Natural killer cell (primary cell): ENCODE results near the gene EXTL1. TPM values are rescaled to one million over a fixed set of nuclear protein-coding genes. Genes with fewer than 3 reads are reported as not detected.

Experiments
- ATAC-seq, 3 donors: fragments of 150-1000 bp in 2 of 3; fragments of 200-7000 bp in 1 of 3; cut with Tn5 transposase; 1 replicate in 1 of 3; 2 replicates in 2 of 3; pipeline ENCODE4 v1.10.0; 2021; ENCODE audit warnings: mild to moderate bottlenecking in 2 of 3, moderate library complexity in 2 of 3
- DNase-seq, 2 donors: peaks; one replicate each; pipeline versions ENCODE4 v3.0.0 to v3.0.0-alpha.2; 2013 to 2021; ENCODE audit warnings: mixed read lengths in 1 of 2
- H3K27ac ChIP-seq: one replicate; pipeline ENCODE4 v1.5.1; 2013; ENCODE audit warnings: mild to moderate bottlenecking, low read length
- H3K27me3 ChIP-seq: one replicate; pipeline ENCODE4 v1.6.1; 2013; ENCODE audit warnings: low read length; ENCODE audit not compliant: control insufficient read depth, insufficient read depth
- H3K36me3 ChIP-seq: one replicate; pipeline ENCODE4 v1.6.1; 2013; ENCODE audit warnings: low read length; ENCODE audit not compliant: control insufficient read depth, insufficient read depth
- H3K4me1 ChIP-seq: one replicate; pipeline ENCODE4 v1.6.1; 2013; ENCODE audit warnings: low read length; ENCODE audit not compliant: control insufficient read depth, insufficient read depth
- H3K4me3 ChIP-seq: one replicate; pipeline ENCODE4 v1.5.1; 2013; ENCODE audit warnings: low read length
- H3K9me3 ChIP-seq: one replicate; pipeline ENCODE4 v1.6.1; 2013; ENCODE audit warnings: low read length; ENCODE audit not compliant: control insufficient read depth, insufficient read depth
- H3K27ac Mint-ChIP-seq, 2 donors: one replicate each; pipeline ENCODE4 v1.8.0; 2022; ENCODE audit warnings: mild to moderate bottlenecking in 2 of 2, mixed read lengths in 2 of 2, moderate library complexity in 1 of 2
- H3K27me3 Mint-ChIP-seq, 2 donors: one replicate each; pipeline ENCODE4 v1.8.0; 2022; ENCODE audit warnings: low read depth in 2 of 2, mixed read lengths in 2 of 2
- H3K36me3 Mint-ChIP-seq: one replicate; pipeline ENCODE4 v1.8.0; 2022; ENCODE audit warnings: mixed read lengths
- H3K4me1 Mint-ChIP-seq, 2 donors: one replicate each; pipeline ENCODE4 v1.8.0; 2022; ENCODE audit warnings: mixed read lengths in 2 of 2
- H3K4me3 Mint-ChIP-seq: one replicate; pipeline ENCODE4 v1.8.0; 2022; ENCODE audit warnings: mild to moderate bottlenecking, moderate library complexity, mixed read lengths
- H3K9me3 Mint-ChIP-seq, 2 donors: one replicate each; pipeline ENCODE4 v1.8.0; 2022; ENCODE audit warnings: mixed read lengths in 2 of 2
- WGBS: methylation state at CpG from one replicate; pipeline ENCODE4 v1.1.7; 2013; ENCODE audit warnings: missing lambda C conversion rate; ENCODE audit not compliant: insufficient coverage; 5-methylcytosine and 5-hydroxymethylcytosine counted together
- intact Hi-C: fragments of 100-400 bp; cut with micrococcal nuclease; formaldehyde crosslinking; loops from one replicate; pipeline ENCODE4 v1.14.2; 2022
- total RNA-seq, 4 donors: library from RNA; stranded (reverse); fragments of 120-200 nt in 1 of 4; gene quantifications; one replicate each; pipeline versions ENCODE4 v1.2.3 to v1.2.4, GENCODE V29; 2013 to 2022
- TF ChIP-seq, protein P1 (sequence below): fragments of 200-600 bp; IDR thresholded peaks from one replicate; pipeline ENCODE4 v1.8.0; 2022; ENCODE audit warnings: antibody characterized with exemption

Gene EXTL1
- total RNA-seq, 3 donors from 2014 or later (not counting 1 experiment from before 2014, with no cell fraction given): not detected

- H3K36me3 ChIP-seq: no peaks in the 10 kb centered on the region
- peaks cover 8% of the 10 kb centered on the region for H3K27me3 ChIP-seq
- 86% methylated on average over 4 of the region's 4 CpGs for WGBS
- TF ChIP-seq, protein P1, sequence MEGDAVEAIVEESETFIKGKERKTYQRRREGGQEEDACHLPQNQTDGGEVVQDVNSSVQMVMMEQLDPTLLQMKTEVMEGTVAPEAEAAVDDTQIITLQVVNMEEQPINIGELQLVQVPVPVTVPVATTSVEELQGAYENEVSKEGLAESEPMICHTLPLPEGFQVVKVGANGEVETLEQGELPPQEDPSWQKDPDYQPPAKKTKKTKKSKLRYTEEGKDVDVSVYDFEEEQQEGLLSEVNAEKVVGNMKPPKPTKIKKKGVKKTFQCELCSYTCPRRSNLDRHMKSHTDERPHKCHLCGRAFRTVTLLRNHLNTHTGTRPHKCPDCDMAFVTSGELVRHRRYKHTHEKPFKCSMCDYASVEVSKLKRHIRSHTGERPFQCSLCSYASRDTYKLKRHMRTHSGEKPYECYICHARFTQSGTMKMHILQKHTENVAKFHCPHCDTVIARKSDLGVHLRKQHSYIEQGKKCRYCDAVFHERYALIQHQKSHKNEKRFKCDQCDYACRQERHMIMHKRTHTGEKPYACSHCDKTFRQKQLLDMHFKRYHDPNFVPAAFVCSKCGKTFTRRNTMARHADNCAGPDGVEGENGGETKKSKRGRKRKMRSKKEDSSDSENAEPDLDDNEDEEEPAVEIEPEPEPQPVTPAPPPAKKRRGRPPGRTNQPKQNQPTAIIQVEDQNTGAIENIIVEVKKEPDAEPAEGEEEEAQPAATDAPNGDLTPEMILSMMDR: no peak
- no peaks in the 10 kb centered on the region for H3K9me3 Mint-ChIP-seq
- ATAC-seq (no peak), DNase-seq (no peak)
- H3K36me3 Mint-ChIP-seq: no peaks in the 10 kb centered on the region
- no peaks in the 10 kb centered on the region for H3K9me3 ChIP-seq
- no peak overlapping the region for H3K4me3 Mint-ChIP-seq
- H3K4me1 ChIP-seq: peaks cover 16% of the 10 kb centered on the region
- H3K27ac ChIP-seq: no peak overlapping the region
- no peak overlapping the region for H3K27ac Mint-ChIP-seq
- peaks cover 0 to 14% of the 10 kb centered on the region in 2 donors for H3K27me3 Mint-ChIP-seq
- intact Hi-C loops: no loop called here
- no peak overlapping the region for H3K4me3 ChIP-seq
- H3K4me1 Mint-ChIP-seq: peaks cover 8 to 19% of the 10 kb centered on the region in 2 donors
Measured at GRCh38 chr1:26031196-26031595, 9.6 kb downstream of the EXTL1 start.

DNA sequence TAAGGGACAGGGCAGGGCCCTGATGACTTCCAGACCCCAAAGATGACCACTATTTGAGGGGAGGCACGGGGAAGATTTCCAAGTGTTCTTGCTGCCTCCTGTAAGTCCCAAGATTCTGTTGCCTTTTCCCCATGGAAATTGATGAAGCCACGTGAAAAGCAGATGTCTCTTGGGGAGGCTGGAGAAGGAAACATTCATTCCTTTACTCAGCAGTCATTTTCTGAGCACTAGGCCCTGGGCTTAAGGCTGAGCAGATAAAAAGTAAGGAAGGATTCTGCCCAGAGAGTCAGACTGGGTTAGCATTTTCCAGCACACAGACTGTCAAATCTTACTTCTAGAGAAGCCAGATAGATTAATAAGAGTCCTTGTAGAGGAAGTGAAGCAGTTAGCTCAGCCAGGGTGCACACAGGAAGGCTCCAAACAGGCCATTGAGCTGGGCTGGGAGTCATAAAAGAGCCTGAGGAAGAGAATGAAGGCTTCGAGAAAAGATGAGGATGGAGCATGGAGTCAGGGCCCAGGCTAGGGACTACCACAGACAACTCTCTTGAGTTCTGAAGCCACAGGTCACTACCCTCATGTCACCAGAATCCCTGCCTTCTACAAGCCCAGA lies 10.1 kb downstream of the EXTL1 start:
- peaks cover 0 to 14% of the 10 kb centered on the region in 2 donors for H3K27me3 Mint-ChIP-seq
- H3K4me3 Mint-ChIP-seq: no peak overlapping the region
- 87% methylated on average over 3 of the region's 3 CpGs for WGBS
- peaks cover 8% of the 10 kb centered on the region for H3K27me3 ChIP-seq
- intact Hi-C loops: no loop called here
- H3K27ac Mint-ChIP-seq: no peak overlapping the region
- H3K4me3 ChIP-seq: no peak overlapping the region
- TF ChIP-seq, protein P1: no peak
- no peak for ATAC-seq
- H3K36me3 Mint-ChIP-seq: no peaks in the 10 kb centered on the region
- H3K36me3 ChIP-seq: no peaks in the 10 kb centered on the region
- DNase-seq: no peak
- no peaks in the 10 kb centered on the region for H3K9me3 ChIP-seq
- H3K4me1 ChIP-seq: peaks cover 19% of the 10 kb centered on the region
- H3K4me1 Mint-ChIP-seq: peaks cover 9 to 20% of the 10 kb centered on the region in 2 donors
- H3K9me3 Mint-ChIP-seq: no peaks in the 10 kb centered on the region
- H3K27ac ChIP-seq: no peak overlapping the region

- Mint-ChIP-seq H3K27me3 (peaks cover 0 to 14% of the 10 kb centered on the region in 2 donors), H3K27ac (no peak overlapping the region), H3K9me3 (no peaks in the 10 kb centered on the region), H3K4me1 (peaks cover 9 to 20% of the 10 kb centered on the region in 2 donors), H3K36me3 (no peaks in the 10 kb centered on the region), H3K4me3 (no peak overlapping the region)
- Histone ChIP-seq H3K27me3 (peaks cover 8% of the 10 kb centered on the region), H3K4me1 (peaks cover 19% of the 10 kb centered on the region), H3K4me3 (no peak overlapping the region), H3K36me3 (no peaks in the 10 kb centered on the region), H3K9me3 (no peaks in the 10 kb centered on the region), H3K27ac (no peak overlapping the region)
- TF ChIP-seq, protein P1: no peak
- no peak for ATAC-seq
- WGBS: 75% methylated on average over 10 of the region's 12 CpGs
- intact Hi-C loops: no loop called here
- no peak for DNase-seq
Measured at GRCh38 chr1:26032656-26033357, 11.2 kb downstream of the EXTL1 start.
